GM18867 (cell line): Measurements from ENCODE around the gene TRMT61A.
"Not testable (repeated sequence)": the region's sequence is repeated elsewhere in the genome, so short reads cannot be mapped to it uniquely, and the experiment has no call there.

Source experiments
- ATAC-seq: cut with Tn5 transposase; IDR thresholded peaks from one replicate; pipeline ENCODE4 v1.9.1; 2021; ENCODE audit warnings: mild to moderate bottlenecking, moderate library complexity; ENCODE audit not compliant: unreplicated experiment

Gene TRMT61A

DNA sequence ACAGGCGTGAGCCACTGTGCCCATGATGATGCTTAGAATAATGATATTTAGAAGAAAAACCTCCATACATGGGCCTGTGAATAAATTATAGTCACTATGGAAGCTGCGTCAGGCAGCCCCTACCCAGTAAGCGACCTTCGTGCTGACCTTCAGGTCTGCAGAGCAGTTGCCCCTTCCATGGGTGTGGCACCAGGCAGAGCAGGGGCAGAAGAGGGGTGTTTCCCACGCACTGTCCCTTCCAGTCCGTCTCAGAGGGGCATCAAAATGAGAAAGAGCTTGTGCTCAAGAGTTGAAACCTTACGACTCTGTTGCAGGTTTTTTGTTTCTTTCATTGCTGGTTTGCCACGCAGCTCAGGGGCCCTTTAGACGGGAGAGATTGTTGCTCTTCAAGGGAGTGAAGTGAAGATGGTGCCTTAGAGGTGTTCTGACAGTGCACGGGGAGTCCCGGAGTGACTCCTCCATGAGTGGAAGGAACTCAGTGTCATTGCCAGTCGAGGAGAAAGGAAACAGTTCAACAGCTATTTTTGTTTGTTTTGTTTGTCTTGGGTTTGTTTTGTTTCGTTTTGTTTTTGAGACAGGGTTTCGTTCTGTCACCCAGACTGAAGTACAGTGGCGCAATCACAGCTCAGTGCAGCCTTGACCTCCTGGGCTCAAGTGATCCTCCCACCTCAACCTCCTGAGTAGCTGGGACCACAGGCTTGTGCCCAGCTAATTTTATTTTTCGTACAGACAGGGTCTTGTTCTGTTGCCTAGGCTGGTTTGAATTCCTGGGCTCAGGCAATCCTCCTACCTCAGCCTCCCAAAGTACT, 20.3 kb upstream of the TRMT61A start:
- ATAC-seq = no peak

DNA sequence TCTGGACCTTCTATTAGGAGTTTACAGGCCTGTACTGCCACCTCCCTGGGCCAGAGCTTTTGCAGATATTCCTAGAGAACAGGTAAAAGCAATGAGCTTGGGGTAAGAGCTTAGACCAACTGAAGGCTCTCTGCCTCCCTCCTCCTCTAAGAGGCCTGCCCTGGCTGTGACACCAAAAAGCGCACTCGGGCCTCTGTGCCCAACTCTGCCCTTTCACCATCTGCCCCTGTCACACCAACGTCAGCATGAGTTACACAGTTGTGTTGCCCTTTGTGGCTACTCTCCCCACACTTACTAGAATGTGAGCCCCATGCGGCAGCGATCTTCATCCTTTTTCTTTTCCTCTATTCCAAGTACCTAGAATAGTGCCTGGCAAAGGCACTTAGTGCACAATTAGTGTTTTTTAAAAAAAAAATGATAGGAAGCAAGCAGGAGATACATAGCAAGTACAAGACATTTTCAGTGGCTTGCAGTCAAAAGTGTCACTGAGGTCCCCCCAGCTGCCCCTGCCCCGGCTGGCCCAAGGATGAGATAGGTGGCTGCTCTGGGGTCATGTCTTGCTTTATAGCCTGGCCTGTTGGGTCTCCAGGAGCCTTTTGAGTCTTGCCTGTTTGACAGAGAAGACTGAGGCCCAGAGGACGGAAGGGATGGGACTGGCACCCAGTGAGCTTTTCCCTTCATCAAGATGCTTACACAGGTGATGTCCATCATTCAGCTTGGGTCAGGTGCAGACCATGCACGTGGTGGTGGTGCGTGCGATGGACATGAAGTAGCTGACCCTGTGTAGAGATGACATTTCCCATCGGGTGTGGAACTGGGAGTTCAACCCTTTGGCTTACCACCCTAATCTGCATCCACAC, 18.9 kb upstream of the TRMT61A start:
- ATAC-seq = no peak

DNA sequence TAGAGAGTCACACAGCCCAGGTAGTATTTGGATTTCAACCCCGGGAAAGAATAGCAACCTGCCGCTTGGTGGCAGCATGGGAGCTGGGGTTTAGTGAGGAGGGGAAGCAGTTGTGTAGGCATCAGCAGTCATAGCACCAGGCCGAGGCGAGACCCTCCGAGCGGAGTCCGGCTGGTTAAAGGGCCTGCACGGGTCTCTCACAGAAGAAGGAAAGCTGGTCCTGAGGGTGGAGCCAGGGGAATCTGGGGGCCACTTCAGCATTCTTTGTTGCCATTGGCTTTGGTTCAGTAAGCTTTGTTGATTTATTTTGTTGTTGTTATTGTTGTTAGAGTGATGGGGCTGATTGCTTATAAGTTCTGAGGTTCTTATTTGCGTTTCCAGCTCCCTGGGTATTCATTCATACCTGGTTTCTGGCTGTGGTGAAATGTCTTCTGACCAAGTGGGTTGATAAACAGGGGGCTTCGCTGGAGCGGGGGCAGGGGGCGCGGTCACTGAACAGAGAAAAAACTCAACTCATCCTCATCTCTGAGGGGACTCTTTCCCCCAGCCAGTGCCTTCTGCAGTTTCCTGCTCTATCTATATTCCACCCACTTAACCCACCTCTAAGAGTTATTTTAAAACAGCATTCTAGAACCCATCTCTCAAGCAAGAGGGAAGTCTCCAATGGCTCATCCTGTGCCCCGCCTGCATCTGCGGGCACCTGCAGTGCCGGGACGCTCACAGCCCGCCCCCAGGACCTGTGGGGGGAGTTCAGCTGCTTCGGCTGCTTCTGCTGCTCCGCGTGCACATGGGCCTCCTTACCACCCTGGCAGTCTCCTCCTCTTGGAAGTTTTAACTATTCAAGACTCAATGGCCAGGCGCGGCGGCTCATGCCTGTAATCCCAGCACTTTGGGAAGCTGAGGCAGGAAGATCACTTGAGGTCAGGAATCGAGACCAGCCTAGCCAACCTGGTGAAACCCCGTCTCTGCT, 18.0 kb upstream of the TRMT61A start:
- ATAC-seq = no peak

DNA sequence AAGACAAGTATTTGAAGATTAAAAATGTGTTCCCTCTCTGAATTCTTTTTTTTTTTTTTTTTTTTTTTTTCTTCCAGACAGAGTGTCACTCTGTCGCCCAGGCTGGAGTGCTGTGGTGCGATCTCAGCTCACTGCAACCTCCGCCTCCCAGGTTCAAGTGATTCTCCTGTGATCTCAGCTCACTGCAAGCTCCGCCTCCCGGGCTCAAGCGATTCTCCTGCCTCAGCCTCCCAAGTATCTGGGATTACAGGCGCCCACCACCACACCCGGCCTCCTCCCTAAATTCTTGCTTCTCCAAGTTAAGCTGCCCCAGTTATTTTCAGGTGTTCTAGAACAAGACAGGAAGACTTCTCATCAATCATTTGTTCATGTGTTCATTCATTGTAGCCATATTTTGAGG, 16.8 kb upstream of the TRMT61A start:
- ATAC-seq = not testable (repeated sequence)

DNA sequence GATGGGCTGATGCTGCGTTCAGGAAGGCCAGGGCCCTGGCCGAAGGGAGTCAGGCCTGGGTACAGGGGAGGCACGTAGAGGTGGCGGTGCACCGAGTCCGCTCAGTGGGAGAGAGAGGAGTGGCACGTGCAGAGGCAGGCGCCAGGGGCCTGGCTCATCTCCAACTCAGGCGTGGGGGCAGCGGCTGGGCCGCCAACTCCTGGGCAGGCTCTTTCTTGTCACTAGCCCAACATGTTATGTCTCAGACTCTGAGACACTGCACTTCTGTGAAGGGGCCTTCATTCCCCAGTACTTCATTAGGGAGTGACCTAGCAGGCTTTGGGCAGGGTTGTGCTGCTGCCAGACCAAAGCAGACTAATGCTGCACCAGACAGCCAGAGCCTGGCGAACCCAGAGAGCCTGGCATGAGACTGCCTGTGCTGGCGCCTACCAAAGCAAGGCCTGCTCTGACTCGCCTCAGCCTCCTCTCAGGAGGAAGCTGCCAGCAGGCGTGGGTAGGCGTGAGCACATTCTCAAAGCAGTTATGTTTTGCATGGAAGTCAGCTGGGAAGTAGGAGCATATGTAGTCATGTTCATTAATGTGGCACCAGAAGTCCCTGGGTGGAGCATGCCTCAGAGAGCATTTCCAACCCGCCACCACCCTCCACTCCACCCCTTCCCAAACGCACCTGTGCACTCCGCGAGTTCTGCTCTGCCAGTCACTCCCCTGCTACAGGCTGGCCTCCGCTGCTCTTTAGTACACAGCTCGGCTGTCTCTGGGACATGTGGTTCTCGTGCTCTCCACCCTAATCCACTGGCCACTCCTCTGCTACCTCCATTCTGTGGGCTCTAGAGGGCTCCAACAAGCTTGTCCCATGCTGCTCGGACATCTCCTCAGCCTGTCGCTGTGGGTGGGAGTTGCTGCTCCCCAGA, 16.0 kb upstream of the TRMT61A start:
- ATAC-seq = no peak

DNA sequence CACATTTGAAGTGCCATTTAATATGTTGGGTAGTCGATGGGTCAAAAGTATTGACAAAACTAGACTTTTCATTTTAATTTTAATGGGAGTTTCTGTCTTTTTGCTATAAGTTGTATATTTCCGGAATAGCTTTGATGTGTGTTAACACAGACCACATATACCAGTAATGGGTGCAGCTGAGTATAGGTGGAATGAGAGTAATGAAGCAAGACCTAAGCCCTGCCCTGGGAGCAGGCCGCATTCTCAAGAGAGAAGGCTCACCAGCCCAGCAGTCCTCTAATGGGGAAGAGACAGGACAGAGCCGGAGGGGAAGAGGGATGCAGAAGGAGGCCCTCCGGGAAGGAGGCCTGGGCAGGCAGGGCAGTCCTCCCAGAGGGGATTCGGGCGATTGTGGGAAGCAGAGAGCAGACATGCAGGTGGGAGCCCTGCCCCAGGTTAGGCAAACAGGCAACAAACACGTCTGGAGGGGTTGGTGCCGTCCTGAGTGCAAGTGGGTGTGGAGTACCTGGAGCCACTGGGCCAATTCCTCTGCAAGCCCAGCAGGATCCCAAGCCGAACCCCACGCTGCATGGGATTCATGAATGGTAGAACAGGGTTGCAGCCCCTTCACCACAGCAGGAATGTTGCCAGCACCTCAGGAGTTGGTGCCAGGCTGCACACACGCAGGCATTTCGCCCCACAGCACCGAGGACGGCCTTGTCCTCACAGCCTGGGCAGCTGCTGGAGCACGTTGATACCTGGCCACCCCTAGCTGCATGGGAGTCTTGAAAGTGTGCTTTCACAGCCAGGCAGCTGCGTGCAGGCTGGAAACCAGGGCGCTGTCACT, 14.2 kb upstream of the TRMT61A start:
- ATAC-seq = no peak

DNA sequence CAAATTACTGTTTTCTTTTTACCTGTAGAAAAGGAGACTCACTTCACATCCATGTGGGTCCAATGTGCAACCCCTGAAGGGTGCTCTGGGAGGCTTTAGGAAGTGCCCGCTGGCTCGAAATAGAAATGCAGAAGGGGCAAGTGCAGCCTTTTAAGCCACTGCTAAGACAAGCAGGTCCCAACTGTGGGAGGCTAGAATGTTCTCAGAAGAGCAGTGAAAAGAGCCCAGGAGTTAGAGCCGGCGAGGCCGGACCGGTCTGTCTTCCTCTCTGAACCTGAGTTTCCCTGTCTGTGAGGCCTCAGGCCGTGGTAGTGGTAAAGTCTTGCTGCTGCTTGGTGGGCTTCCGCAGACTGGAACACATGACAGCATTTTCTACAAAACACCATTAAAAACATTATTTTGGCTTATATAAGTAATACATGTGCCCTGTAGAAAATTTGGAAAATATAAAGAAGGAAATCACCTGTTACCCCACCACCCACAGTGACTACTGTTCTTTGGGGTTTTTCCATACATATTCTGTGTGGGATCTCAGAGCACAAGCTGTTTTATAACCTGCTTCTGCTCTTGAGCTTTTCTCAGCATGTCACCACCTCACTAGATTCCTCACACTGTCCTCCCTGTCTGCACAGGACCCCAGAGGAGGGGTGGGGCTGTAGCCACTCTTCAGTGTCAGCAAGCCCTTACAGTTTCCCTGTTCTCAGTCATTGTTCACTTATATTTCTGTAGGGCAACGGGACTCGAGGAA, 12.4 kb upstream of the TRMT61A start:
- no peak for ATAC-seq

DNA sequence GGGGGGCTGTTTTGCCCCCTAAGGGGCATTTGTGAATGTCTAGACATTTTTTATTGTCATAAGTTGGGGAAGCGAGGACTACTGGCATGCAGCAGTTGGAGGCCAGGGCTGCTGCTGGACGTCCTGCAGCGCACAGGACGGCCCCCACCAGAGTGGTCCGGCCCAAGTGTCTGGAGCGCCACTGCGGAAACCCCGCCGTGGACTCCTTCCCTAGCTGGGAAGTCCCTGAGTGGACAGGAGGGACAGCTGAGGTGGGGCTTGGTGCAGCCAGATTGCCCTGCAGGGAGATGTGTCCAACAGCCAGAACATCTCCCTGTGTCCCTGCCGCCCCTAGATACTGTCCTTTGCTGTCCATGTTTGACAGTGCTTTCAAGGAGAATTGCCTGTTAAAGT, 11.8 kb upstream of the TRMT61A start:
- ATAC-seq = no peak

DNA sequence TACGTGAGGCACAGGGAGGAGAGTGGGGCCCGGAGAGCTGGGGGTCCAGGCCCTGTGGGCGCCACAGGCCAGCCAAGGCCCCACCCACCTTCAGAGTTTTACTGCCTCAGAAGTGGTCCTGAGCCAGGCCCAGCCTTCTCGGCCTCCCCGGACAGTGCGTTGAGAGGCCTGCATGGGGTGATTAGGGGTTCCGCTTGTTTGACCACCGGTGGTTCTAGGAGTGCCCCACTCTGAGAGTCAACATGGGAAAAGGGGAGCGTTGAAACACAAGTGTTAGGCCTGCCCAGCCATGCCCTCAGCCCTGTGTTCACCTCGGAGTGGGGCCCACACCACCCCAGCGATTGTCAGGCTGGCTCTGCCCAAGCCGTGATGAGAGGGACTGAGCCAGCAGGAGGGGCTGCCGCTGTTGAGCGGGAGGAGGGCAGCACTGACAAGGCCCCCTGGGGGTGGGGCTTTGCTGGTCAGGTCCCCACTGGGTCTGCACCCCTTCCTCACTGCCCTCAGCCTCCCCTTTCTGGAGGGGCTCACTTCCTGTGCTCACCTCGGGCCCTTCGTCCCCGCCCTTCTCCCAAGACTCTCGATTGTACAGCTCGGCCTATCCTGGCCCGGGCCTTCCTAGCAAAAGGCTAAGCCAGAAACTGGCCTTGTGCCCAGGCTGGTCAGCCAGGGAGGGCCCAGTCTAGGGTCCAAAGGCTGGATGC, 11.1 kb upstream of the TRMT61A start:
- no peak for ATAC-seq

DNA sequence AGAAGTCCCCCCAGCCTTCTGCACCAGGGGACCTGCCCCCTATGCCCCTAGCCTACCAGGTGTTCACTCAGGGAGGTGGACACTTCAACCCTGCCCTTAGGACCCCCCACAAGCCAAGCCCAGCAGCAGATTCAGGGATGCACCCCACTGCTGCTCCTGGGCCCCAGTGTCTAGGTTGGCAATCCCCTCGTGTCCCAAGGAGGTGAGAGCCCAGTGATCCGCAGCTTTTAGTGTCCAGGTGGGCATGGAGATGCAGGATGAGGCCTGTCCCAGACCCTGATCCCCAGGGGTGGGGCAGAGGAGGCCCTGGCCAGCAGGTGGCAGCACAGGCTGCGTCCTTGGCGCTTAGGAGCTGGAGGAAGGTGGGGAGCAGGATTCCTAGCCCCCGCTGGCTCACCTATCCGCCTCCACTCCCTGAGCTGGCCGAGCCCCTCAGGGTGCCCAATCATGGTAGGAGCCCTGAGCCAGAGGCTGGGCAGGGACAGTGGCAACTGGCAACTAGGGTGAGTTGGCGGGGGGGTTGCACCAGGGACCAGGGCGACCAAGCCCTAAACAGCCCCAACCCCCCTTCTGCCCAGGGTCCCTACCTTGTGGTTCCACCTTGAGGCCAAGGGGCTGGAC, 10.5 kb upstream of the TRMT61A start:
- no peak for ATAC-seq

DNA sequence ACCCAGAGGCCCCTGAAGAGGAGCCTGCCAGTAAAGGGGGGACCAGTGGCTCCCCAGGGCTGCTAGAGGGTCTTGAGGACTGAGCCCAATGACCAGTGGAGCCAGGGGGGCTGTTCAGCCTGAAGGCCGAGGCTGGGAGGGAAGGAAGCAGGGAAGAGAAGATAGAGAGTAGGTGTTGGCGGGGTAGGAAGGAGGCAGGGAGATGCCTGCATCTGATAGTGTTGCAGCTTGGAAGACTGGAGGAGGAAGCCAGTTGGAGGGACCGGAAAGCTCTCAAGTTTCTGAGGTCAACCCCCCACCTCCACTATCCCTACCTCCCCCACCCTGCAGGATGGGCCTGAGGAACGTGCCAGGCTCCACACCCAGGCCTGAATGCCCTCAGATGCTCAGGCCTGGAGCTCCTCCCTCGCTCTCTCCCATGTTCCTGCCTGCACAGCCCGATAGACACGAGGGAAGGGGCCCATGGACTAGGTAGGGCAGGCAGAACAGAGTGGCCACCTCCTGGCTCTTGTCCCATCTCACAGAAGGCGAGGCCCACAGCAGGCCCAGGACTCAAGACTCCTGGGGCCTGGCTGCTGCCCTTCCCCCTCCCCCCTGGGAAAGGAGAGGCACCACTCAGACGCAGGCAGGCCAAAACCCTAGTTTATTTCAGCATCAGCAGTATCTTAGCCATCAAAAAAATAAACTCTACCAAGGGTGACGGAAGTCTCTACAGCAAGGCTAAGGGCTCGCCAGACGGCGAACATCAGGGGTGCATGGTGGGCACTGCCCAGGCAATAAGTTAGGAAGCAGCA, 9.8 kb upstream of the TRMT61A start:
- ATAC-seq = no peak

DNA sequence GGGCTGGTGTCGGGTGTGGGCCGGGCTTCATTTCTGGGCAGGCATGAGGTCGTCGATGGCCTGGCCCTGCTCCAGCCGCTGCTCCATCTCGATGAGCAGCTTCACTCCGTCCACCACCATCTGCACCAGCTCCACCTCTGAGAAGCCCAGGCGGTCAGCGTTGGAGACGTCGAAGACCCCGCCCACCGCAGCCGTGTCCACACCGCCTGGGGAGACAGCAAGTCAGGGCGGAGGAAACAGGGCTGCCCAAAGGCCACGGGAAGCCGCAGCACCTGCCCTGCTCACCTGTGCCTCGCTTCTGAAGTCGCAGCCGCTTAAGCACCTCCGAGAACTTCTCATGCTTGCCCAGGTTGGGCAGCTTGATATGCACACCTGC, 9.2 kb upstream of the TRMT61A start:
- no peak for ATAC-seq

DNA sequence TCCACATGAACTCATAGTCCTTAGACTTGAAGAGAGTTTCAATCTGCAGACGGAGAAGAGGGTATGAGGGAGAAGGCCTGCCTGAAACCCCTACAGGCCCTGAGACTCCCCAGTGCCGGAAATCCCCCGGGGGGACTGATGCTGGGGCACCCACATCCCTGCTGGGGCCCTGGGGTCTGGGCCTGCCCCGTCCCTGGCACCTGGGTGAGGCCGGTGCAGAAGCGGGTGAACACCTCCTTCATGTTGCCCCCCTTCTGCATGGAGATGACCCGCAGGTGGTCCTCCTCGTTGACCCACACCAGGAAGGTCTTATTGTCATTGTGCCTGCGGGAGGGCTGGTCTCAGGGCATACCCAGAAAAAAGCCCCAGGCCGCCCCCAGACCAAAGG, 8.7 kb upstream of the TRMT61A start:
- no peak for ATAC-seq

DNA sequence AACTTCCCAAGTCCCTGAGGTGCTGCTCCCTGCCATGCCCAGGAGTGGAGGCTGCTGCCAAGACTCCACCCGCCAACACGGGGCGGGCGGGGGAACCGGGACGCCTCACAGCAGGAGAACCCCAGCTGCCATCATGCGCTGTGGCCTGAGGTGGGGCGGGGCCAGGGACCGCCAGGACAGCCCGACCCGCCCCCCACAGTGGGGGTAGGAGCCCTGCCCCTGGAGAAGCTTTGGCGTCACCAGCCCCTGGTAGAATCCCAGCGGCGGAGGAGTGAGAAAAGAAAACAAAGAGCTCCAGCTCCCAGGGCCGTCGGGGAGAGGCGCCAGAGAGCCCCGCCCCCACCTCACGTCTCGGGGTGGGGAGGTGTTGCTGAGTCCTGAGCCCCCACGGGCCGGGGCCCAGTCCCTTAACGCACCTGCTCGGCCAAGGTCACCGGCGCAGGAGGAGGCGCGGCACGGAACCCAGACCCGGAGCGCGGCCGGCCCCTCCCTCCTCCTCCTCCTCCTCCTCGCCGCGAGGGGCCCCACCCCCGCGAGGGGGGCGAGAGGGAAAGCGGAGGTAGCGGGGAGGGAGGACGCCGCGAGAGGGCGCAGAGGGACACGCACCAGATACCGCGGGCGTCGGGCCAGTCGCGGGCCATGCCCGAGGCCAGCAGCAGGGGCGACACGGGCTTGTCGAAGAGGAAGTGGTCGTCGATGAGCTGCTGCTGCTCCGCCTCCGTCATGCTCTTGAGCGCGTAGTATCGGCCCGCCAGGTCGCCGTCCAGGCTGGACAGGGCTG, 8.1 kb upstream of the TRMT61A start:
- no peak for ATAC-seq

DNA sequence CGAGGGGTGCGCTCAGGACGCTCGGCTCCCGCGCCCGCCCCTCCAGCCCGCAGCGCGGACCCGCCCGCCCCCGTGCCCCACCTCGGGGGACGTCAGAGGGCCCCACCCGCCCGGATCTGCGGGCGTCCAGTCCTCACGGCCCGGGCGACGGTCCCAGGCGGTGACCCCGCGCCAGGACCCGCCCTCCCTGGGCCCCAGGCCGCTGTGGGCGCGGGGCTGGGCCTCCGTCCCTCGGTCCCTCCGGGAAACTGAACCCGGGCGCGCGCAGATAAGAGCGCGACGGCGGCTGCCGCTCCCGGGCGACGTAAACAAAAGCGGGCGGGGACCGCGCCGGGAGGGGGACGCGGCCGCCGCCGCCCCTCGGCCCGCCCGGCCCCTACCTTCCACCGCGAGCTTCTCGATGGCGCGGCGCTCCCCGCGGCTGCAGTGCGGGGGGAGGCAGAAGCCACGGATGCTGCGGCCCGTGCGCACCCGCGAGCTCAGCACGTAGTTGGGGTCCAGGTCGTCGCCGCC, 7.5 kb upstream of the TRMT61A start:
- no peak for ATAC-seq
